HG03354 (cell line): Measurements from ENCODE around the gene TMEM164.

Experiments used
- ATAC-seq: cut with Tn5 transposase; IDR thresholded peaks from one replicate; pipeline ENCODE4 v1.9.1; 2021; ENCODE audit warnings: mild to moderate bottlenecking; ENCODE audit not compliant: unreplicated experiment, poor library complexity, severe bottlenecking

The TMEM164 gene

DNA sequence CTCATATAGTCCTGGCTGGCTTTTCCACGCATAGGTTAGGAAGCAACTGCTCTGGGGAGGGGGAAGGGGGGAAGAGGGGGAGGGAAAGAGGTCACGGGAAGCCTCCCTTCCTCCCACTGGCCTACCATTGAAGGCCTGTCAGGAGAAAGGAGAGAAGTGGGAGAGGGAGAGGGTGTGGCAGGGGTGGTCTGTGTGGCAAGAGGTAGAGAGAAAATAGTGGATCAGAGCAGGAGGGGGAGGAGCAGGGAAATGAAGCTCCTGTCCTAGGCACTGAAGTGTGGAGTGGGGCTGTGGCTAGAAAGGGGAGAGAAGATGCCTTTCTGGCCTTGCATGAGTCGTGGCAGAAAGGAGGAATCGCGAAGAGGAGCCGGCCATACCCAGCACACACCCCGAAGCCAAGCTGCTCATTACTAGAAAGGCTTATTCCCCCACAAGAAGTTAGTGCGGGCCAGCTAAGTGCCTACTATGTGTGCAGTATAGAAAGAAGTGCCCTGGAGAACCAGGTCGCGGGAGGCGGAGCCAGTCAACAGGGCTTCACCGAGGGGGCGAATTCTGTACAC lies 1.1 kb upstream of the TMEM164 start:
- ATAC-seq: no peak

DNA sequence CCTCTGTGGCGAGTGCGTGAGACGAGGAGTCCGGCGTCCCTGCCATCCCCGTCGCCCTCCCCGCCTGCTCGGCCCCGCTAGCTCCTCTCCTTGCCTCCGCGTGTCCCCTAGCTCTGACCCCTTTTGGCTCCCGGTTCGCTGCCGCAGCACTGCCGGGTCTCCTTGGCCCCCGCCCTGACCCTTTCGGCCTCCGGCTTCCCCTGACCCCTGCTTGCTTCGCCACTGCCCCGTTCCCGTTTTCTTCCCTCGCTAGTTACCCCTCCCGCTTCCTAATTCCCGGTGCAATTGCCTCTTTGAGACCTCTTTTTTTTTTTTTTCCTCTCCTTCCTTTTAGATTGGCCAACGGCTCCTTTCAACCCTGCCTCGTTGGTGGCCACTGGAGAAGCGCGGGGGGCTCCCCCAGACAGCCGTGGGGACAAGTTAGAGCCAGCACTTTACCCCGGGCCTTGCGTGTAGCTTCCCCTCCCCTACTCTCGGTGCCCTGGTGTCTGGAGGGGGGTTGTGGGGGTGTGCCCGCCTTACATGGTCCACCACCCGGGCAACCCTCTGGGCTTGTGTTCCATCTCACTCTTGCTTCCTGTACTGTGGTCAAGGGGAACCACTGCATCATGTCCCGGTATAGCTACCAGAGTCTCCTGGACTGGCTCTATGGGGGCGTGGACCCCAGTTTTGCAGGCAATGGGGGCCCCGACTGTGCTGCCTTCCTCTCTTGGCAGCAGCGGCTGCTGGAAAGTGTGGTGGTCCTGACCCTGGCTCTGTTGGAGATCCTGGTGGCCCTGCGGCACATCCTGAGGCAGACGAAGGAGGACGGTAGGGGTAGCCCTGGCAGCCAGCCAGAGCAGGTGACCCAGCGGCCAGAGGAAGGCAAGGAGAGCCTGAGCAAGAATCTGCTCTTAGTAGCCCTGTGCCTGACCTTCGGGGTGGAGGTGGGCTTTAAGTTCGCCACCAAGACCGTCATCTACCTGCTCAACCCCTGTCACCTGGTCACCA lies 548 bp downstream of the TMEM164 start:
- no peak for ATAC-seq

DNA sequence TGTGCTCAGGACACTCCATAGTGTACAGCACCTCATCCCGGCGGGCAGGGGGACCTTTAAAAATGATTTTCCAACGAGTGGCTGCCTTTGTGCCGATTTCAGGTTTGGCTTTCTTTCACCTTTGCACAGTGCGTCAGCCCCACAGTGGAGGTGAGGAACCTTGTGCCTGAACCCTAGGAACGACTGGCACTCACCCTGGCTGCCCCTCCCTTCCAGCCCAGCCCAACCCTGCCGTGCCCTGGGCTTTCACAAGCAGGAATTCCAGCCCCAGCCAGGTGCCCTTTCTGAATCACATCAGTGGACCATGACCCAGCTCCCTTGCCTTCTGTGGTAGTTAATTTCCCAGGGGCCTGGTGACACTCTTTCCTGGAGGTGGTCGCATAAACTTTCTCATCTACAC lies 1.3 kb downstream of the TMEM164 start:
- ATAC-seq: no peak

DNA sequence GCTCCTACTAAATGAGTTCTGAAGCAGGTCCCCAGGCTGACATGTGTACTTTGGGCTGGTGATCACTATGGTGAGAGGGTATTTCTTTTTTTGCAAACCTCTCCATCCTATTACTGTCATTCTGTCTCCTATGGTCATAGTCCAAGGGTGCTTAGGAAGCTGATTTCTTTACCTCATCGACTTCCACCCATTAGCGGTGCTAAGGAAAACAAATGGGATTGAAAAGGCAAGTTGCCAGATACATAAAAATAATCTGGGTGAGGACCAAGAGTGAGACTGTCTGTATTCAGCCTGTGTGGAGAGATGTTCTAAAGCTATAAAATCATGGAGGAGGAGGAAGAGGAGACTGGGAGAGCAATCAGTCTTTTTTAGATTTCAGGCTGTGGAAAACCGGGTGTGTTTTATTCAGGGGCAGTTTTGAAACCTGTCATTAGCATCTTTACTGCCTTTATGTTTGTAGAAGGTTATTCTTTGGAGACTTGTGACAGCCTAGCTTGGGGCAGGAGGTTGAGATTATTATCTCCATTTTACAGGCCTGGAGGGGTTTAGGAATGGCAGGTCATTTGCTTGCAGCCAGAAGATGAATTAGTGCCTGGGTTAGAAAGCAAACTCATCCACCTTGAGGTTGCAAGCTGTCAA lies 1.9 kb downstream of the TMEM164 start:
- no peak for ATAC-seq

DNA sequence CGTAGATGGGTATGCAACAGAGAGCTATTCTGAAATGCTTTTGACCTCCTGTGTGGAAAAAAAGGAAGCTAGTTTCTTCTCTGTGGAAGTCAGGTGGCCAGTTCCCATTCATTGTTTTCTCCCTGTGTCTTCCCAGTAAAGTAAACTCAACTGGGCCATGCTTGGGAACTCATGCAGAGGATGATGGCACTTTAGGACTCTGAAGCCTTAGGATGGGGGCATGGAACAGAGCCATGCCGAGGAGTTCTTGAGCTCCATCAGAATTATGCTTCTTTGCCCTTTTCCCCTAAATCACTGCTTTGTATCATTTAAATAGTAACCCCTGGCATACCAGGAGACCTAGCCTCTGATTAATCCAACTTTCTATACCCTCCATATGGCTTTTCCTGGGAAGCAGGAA lies 3.2 kb downstream of the TMEM164 start:
- no peak for ATAC-seq

DNA sequence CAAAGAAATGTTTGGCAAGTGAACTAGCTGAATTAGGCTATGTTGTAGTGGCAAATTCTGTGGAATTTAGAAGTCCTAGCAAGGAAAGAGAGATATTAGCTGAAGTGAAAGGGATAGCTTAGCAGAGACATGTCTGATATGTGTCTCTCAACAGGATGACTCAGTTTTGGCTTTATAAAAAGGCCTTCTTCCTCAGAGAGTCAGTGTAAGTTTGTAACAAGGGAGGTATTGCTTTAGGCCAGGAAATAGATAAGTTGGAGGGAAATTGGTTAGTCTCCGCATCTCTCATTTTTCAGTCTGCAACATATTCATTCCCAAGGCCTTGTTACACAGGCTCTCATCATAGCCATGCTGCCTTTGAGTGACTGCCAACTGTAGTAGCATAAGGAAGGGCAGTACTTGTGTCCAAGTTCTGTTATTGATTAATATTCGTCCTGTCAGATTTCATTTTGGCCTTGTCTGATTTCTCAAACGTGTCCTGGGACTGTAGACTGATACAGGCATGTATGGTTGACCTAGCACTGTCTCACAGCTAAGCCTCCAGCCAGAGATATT lies 4.0 kb downstream of the TMEM164 start:
- ATAC-seq: no peak

DNA sequence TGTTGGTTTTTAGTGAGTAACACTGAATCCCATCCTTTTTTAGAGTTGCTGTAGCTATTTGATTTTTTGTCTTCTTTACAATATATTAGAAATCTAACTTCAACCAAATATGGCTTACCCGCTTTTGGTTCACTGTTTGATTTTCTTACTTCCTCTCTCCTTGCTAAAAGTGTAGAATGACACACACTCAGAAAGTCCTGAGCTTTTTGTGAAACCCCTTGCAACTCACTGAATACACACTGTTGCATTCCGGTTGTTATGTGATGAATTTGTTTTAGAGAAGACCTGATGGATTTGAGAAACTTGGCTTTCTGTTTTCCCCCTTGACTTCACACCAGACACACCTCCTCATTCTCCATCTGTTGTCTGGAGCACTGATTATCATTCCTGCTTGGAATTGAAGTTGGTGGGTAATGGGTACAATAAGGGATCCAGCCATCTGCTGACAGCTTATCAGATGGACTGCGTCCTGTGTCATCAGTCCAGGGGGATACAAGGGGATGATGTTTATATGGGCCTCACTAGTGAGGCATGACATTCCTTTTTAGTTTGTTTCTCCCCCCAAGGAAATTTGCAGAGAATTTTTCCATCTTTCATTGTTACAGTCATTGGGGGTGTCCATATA lies 5.2 kb downstream of the TMEM164 start:
- ATAC-seq: no peak

DNA sequence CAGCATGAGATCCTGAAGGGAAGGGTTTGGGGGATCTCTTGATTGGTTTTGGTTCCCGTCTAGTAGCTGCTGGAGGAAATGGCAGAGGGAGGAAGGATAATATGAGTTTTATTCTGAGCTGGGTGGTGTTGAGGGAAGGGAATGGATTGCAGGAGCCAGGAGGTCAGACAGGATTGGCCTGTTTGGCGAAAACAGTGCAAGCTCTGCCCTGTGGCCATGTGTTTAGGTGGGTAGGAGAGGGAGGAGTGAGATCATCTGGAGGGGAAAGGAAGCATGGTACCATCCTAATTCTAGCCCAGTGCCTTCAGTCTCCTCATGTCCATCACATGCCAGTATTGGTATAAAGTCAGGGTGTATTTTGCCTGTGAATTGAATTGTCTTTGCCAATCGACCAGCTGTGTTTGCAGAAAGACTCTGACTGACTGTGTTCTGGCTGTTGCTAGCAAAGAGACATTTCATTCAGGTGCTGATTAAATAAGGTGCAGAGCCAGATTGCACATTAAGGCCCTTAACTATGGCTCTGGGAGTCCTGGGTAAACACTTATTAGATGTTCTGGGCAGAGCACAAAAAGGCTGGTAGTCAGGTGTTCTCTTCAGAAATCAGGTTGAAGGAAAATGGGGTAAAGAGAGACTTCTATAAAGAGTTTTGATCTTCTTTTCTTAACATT lies 10.0 kb downstream of the TMEM164 start:
- no peak for ATAC-seq

DNA sequence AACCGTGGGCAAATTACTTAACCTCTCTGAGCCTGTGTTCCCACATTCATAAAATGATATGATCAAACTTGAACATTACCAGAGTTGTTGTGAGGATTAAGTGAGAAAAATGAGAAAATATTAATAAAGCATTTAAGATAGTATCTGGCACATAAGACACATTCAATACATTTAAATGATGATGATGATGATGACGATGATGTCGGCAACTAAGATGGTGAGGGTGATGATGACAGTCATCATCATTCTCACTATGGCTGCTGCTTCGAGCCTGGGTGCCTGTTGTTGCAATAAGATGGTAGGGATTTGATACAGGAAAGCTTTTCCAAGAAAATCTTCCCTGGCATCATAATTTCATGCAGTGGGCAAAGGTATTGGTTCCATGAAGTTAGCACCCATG lies 11.1 kb downstream of the TMEM164 start:
- no peak for ATAC-seq

DNA sequence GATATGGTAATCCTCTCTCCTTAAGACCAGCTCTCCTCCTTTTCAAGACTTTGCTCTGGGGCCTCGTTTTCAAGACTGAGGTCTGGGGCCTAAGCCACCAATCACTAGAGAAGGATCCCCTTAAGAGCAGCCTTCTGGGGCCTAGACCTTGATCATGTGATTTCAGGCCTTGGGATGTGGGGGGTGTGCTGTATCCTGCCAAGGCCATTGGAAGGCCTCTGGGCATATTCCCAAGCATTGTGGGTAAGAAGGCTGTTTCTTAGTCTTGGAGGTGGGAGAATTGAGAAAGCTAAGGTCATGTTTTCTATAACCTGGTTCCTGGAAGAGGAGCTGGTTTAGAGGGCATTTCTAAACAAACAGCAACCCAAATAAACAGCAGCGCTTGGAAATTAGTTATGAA lies 12.1 kb downstream of the TMEM164 start:
- no peak for ATAC-seq

DNA sequence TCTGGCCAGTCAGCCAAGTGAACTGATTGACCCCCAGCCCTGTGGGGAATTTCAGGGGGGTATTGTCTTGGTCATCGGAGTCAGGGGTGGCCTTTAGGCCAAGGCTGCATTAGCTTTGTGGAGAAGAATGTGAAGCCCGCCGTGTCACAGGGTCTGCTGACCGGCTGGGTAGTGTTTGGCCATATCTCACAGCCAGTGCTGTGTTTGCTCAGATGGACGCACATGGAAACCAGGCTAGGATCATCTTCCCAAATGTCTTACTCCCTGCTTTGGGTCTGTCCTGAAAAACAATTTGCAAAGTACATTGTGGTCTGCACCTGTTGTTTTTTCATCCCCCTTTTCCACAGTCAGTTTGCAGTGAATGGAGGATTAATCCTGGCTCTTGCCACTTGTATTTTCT lies 13.0 kb downstream of the TMEM164 start:
- no peak for ATAC-seq

DNA sequence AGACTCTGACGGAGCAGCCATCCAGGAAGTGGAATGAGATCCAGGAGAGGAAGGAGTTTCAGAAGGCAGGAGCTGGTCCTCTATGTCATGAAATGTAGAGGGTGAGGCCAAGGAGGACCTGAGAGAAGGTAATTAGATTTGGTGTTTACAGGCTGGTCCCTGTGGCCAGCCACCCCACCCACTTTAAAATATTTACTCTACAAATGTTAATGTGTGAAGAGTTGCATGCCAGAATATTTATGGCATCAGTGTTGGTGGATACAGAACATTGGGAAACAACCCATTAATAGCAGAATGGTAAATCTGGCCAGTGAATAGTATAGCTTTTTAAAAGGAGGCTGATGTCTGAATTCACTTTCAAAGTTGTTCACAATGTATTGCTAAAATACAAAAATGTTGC lies 17.6 kb downstream of the TMEM164 start:
- no peak for ATAC-seq

DNA sequence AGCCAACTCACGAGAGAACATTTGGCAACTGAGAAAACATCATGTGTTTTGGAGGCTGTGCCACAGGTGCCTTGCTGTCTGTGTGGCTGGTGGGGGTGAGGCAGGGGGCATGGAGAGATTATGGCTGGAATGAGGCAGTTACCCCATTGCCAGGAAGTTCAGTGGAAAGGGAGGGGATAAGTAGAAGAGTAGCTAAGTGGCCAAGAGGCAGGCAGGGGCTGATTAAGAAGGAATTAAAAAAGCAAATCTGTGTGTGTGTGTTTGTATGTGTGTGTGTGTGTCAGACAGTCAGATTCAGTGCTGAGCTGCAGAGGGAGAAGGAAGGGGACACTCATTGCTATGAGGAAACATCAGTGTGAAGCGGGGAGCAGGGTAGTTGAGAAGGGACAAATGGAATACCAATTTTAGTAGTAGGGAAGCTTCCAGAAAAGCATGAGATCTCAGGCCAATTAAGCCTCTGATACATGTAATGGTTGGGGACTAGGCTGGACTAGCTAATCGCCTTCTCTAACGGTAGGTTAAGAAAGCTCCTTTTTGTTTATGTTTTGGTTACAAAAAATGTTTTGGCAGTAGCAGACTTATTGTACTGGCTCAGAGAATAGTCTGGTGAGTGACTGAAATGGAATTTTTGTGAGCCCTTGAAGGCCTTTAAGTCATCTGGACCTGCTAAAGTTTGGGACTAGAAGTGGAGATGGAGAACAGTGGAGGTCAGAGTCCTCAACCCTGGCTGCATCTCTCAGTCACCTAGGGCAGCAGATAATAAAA lies 18.5 kb downstream of the TMEM164 start:
- ATAC-seq: no peak

DNA sequence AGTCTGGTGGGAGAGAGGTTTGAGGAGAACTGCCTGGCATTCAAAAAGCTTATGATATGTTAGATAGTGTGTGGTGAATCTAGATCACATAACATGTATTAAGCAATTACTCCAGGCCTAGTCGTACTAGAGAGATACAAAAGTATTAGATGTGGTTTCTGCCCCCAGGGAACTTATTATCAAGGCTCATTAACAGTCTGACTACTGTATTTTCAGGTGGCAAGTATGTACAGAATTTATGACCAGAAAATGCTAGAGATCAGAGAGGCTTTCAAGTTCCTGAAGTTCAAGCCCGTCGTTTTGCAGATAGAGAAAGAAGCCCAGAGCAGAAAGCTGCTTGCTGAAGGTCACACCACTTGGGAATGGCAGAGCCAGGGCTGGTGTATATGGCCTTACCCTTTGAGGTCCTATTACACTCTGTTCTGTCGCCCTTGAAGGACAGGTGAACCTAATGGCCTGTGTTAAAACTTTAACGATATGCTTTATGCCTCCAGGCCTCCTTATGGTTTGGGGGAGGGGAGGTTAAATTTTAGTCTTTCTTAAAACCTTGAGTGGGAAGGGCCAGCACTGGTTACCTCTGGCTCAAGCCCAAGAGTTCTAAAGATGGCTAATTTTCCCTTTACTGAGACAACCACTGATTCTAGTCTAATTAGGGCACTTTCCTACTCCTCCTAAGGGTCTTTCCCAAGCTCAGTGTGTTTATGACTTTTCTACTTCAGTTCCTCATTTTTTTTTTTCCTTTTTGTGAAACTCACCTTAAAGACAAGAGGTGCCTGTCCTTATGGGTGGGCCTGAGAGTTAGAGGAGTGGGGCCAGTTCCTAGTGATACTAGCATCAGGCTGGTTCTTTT lies 19.9 kb downstream of the TMEM164 start:
- no peak for ATAC-seq

DNA sequence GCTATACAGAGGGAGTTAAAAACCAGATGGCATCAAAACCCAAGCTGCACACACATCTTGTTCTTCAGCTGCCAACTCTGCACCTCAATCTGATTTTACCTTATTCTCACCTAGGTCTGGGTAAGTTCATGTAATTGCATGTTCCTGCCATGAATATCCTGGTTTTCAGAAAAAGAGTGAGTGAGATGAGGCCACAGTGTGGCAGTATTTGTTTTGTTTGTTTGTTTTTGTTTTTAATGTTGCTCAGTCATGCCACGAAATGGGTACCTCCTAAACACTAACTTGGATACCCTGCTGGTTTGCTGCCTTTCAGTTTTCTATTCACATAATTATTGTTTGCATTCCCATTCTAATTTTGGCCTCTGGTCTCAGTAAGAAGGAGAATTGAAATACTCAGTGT lies 22.5 kb downstream of the TMEM164 start:
- ATAC-seq: no peak

DNA sequence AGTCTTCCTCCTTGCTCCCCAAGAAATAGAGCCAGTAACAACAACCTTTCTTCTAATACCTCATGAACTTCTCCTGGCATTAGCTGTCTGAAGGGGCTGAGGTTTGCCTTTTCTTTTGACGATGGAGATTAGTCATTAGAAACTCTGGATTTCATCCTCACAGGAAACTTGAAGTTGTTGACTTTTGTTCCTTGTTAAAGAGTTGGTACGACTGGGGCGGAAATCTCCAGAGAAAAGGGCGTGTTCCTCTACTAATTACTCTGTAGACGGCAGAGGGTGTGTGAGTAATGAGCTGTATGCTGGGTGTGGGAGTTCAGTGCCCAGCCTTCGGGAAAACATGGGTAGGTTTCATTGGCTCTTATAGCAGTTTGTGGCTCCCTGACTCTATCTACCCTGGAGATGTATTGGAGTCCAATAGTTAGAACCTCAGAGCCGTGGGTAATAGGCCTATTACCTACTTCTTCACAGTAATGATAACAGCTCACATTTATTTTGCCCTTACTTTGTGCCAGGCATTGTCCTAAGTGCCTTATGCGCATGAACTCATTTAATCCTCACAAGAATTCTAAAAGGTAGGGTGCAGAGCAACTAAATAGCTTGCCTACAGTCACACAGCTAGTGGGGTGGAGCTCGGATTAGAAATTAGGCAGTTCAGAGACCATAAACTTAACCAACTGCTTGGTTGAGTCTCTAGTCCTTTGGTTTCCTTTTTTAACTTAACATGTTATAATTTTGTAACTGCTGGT lies 23.4 kb downstream of the TMEM164 start:
- ATAC-seq: no peak

DNA sequence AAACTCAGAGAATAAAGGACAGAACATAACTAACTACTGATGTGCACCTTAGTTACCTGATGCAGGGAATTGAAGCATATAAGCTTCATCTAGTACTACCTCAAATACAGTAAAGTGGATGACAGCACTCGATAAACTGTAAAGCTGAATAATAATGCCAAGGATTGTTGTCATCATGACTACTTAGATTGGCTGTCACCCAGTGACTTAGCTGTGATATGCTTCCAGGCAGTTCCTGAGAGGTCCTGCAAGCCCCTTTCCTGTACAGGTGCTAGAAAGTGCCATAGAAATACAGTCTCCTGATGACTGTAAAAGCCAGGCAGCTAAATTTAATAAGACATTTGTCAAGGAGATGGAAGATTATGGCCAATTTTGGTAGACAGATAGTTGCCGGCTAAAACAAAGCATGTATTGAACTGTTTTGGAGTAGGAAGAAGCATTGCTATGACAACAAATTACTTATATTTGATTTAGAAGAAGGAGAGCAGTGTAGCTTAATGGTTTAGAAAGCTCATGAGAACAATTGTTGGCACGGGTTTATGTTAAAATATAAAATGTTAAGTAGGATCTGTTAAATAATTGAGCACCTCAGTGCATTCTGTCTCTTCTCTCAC lies 29.7 kb downstream of the TMEM164 start:
- no peak for ATAC-seq
